HG03469 (cell line): ENCODE data around the gene TLN1.

Source experiments
- ATAC-seq: cut with Tn5 transposase; IDR thresholded peaks from one replicate; pipeline ENCODE4 v1.9.1; 2021; ENCODE audit warnings: mild to moderate bottlenecking, moderate library complexity, moderate number of reproducible peaks; ENCODE audit not compliant: unreplicated experiment

Gene TLN1

GRCh38 chr9:35711501-35712428 is 20.2 kb downstream of the TLN1 start:
- ATAC-seq: no peak

GRCh38 chr9:35710818-35711500 is 21.0 kb downstream of the TLN1 start:
- no peak for ATAC-seq

- ATAC-seq: no peak
Measured at GRCh38 chr9:35708146-35708545, 23.8 kb downstream of the TLN1 start.

- no peak for ATAC-seq
Measured at GRCh38 chr9:35706951-35707350, 25.0 kb downstream of the TLN1 start.

- ATAC-seq: no peak
Measured at GRCh38 chr9:35705836-35706430, 26.1 kb downstream of the TLN1 start.

GRCh38 chr9:35705372-35705771 is 26.6 kb downstream of the TLN1 start:
- no peak for ATAC-seq

GRCh38 chr9:35703906-35704672 is 27.9 kb downstream of the TLN1 start:
- ATAC-seq: no peak

GRCh38 chr9:35702696-35703095 is 29.3 kb downstream of the TLN1 start:
- ATAC-seq: no peak

- ATAC-seq: no peak
Measured at GRCh38 chr9:35700942-35701341, 31.1 kb downstream of the TLN1 start.

- no peak for ATAC-seq
Measured at GRCh38 chr9:35700031-35700430, 32.0 kb downstream of the TLN1 start.

GRCh38 chr9:35698231-35698630 is 33.8 kb downstream of the TLN1 start:
- ATAC-seq: no peak

GRCh38 chr9:35697486-35697885 is 34.5 kb downstream of the TLN1 start:
- ATAC-seq: no peak

GRCh38 chr9:35696520-35697215 is 35.3 kb downstream of the TLN1 start:
- ATAC-seq: no peak

- ATAC-seq: no peak
Measured at GRCh38 chr9:35695943-35696401, 36.0 kb downstream of the TLN1 start.

GRCh38 chr9:35691757-35692301 is 40.2 kb downstream of the TLN1 start:
- ATAC-seq: no peak

- no peak for ATAC-seq
Measured at GRCh38 chr9:35691334-35691650, 40.7 kb downstream of the TLN1 start.

GRCh38 chr9:35690614-35691333 is 41.2 kb downstream of the TLN1 start:
- no peak for ATAC-seq

GRCh38 chr9:35690294-35690613 is 41.7 kb downstream of the TLN1 start:
- ATAC-seq: no peak

GRCh38 chr9:35689542-35690293 is 42.3 kb downstream of the TLN1 start, which contains the start of gene TPM2:
TPM2 (minus strand) TSS chr9:35689925; CDS start chr9:35689817, 108 bp downstream.
- no peak for ATAC-seq
